Spleen (tissue), 7 donors: ENCODE measurements around the gene SOX30.

Experiments
- POLR2A ChIP-seq, 3 donors: fragments of 450-650 bp; IDR thresholded peaks; one replicate each; pipeline ENCODE4 v1.5.1; 2017; ENCODE audit warnings: antibody characterized with exemption in 3 of 3, mild to moderate bottlenecking in 1 of 3
- TF ChIP-seq, protein P1 (sequence below), 11 experiments: fragments of 200-600 bp in 7 of 11; fragments of 450-650 bp in 4 of 11; sonication (generic) in 4 of 11; IDR thresholded peaks in 8 of 11; conservative IDR thresholded peaks in 3 of 11; 1 replicate in 7 of 11; 2 replicates in 4 of 11; pipeline versions ENCODE4 v1.4.0 to v1.8.0; 2016 to 2021; ENCODE audit warnings: antibody characterized with exemption in 11 of 11, inconsistent platforms in 4 of 11, mild to moderate bottlenecking in 1 of 11
- donor health status: DM: no; HTN: no; CAD: no; lungs with moderate emphysema.
- donor health status: DM: no; HTN: no; CAD: no.
- donor health status: DM: no; HTN: no; CAD: no.

DNA sequence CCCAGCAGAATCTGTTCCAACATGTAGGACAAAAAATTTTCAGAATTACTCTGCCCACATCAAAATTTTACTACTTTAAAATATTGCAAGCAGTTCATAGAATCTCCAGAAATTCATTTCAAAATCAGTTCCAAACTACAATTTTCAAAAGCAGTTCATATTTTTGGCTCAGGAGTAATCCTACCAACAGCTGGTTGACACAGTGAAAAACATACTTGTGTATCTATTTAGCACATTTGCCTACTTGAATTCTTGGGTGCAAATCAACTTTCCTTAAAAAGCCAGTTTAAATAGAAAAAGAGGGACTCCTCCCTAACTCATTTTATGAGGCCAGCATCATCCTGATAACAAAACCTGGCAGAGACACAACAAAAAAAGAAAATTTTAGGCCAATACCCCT, 31.5 kb downstream of the SOX30 start:
- TF ChIP-seq, protein P1, sequence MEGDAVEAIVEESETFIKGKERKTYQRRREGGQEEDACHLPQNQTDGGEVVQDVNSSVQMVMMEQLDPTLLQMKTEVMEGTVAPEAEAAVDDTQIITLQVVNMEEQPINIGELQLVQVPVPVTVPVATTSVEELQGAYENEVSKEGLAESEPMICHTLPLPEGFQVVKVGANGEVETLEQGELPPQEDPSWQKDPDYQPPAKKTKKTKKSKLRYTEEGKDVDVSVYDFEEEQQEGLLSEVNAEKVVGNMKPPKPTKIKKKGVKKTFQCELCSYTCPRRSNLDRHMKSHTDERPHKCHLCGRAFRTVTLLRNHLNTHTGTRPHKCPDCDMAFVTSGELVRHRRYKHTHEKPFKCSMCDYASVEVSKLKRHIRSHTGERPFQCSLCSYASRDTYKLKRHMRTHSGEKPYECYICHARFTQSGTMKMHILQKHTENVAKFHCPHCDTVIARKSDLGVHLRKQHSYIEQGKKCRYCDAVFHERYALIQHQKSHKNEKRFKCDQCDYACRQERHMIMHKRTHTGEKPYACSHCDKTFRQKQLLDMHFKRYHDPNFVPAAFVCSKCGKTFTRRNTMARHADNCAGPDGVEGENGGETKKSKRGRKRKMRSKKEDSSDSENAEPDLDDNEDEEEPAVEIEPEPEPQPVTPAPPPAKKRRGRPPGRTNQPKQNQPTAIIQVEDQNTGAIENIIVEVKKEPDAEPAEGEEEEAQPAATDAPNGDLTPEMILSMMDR (IDR thresholded peaks at IDR 0.05 in 8 of 11, conservative IDR thresholded peaks at IDR 0.05 in 3 of 11), result no peak
- no peak for TF ChIP-seq POLR2A (IDR thresholded peaks at IDR 0.05)
